ENCODE results near the gene PARD6G.

- TF ChIP-seq POLR2A (IDR thresholded peaks at IDR 0.05) (no peak), CTCF (IDR thresholded peaks at IDR 0.05) (no peak)
Measured at GRCh38 chr18:80190311-80190710, 57.0 kb downstream of the PARD6G start.

Measured in body of pancreas (tissue), 4 donors.